Stimulated activated CD4-positive, alpha-beta T cell treated with anti-CD3 and anti-CD28 coated beads, Interleukin-4, amount 100 ng/mL, for 4 hours (primary cell): Measurements from ENCODE around the gene FAXC.
A peak's percentile ranks its signal among the peaks of the same experiment; 100 is the strongest.
"Not testable (repeated sequence)": the region's sequence is repeated elsewhere in the genome, so short reads cannot be mapped to it uniquely, and the experiment has no call there.

Source experiments
- DNase-seq, 2 experiments: peaks; one replicate each; pipeline ENCODE4 v3.0.0-alpha.2; 2020

The FAXC gene

DNA sequence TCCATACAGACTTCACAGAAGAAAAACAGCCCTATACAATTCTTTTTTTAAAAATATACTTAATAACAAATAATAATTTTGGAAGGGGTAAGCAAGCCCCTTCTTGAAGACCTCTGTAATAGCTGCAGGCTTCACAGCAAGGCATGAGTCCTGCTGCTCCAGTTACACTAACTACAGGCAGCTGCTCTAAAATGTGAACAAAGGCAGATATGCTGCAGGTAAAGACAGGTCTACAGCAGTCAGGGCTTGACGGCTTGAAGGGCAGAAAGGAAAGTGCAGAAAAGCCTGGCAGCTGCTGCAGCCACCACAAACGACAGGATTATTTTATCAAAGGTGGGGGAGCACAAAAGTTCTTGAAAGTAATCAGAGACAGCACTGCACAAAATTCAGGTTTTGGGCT is 11.3 kb downstream of the FAXC start:
- DNase-seq: no peak

DNA sequence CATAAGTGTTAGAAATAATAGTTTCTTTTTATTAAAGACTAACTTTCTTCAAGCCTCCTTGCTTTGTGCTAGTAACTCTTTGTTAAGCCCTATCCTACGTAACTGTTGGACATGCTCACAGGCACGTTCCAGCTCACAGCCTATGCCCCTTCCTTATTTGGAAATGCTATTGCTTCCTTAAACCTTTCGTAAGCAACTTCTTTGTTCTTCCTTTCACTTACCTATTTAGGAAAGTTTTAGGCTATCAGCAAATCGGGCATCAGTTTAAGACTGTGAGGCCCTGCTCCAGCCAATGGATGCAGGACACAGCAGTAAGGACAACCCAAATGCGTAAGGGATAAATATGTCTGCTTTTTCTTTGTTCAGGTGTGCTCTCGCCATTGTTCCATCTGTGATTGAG is 14.2 kb downstream of the FAXC start:
- DNase-seq: not testable (repeated sequence)

DNA sequence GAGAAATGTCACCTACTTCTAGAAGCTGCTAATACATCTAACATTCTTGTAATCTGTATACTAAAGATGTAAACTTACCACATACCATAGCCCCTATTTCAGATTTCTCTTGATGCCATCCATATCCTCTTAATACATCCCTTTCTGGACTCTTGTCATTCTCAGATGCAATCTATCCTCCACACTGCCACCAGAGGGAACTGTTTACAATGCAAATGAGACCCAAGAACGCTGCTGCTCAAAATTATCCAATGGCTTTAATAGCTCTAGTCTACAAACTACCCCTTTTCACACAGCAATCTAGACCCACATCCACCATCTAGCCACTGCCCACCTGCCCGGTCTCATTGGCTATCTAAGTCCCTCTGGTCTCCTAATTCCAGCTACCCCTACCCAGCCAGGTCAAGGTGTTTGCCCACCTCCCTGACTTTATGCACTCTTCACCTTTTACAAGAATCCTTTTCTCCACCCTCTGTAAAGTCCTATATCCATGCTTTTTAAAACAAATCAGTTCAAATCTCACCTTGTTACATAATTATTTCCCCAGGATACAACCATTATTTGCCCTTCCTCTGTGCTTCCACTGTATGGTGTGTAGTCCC is 14.8 kb downstream of the FAXC start:
- DNase-seq: no peak

DNA sequence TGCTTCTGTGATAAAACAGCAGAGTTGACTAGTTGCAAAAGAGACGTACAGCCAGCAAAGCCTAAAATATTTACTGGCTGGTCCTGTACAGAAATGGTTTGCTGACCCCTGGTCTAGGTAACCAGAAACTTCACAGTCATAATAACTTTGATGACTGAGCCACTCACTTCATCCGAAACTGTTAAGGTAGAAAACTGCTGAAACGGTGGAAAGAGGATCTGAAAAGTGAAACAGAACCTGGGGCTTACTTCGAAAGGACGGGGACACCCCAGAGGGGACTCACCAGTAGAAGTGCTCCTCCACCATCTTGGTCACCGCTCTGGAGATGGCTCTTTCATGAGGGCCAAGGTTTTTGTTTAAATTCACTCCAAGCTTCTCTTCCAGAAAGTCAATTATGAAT is 16.4 kb downstream of the FAXC start:
- no peak for DNase-seq

DNA sequence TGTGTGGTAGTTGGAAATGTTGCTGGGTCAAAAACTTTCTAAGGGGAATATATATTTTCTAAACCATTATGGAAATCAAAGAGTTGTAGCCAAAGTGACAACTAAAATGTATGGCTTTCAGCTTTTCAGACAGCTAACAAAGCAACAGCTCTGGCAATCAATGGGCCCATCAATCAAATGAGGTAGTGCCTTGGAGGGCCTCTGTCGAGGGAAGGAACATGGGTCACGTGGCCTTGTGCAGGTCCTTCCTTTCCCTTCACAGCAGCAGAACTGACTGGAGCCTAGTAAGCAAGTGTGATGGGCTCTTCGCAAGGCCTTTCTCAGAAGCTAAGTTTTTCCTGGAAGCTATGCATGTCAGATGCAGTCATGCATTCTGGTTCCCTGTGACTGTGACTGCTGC is 17.9 kb downstream of the FAXC start:
- no peak for DNase-seq

DNA sequence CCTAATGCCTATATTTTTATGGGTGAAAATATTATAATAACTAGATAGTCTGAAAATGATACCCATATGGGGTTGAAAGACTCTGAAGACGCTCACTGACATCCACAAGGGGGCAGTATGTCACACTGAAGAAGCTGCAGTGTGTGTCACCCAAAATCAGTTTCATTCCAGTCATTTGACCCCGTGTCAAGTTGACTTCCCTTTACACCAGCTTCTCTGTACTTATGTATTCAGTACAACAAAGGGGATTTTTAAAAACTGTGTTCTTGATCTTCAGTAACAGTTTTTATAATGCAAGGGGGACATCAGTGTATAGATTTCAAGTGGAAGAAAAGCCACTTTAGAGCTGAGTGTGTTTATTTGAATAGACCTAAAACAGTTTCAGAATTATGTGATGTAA is 19.3 kb downstream of the FAXC start:
- peak; percentile 16 to 33 for DNase-seq

DNA sequence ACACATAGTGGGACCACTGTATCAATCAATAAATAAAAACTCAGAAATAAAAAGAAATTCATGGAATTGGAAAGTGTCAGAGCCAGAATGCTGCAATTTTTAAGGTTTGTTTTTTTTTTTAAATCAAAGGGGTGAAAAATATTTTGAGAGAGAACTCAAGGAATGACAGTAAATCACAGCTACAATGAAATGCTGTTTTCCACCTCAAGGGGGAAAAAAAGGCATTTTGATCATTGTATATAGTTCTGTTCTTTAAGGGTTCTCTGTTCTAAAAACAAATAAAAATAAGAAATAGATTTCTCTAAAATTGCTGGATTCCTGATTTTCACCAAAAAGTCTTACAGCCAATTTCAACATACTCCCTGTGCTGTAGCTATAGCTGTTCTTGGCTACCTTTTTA is 24.5 kb downstream of the FAXC start:
- no peak for DNase-seq

DNA sequence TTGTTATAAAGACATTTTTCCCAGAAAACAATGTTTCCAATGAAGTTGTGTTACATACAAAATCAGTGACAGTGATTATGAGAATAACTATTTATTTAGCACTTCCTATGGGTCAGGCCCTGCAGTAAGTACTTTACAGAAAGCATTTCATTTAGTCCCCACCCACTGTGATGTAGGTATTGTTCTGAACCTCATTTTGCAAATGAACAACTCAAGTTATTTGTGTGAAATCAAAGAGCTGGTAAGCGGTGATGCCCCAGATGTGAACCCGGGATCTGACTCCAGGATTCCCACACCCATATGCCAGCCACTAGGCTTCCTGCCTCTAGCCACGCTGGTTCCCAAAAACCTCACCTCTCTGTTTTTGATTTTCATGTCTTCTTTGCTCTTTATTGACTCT is 30.9 kb downstream of the FAXC start:
- no peak for DNase-seq

DNA sequence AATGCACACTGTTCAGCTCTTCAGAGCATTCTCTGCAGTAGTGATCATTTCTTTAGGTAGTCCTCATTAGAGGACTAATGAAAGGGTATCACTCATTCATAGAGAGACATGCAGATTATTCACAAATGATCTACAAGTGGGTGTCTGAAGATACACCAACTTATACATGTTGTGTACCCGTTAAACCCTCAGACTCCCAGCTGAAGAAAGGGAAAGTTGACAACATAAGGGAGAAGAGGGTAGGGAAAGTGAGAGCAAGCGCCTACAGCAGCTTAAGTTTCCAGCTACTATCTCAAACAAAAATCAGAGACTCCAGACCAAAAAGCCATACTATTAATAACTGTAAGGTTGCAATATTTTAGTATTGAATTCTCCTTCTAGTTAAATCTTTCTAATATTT is 37.1 kb downstream of the FAXC start:
- no peak for DNase-seq

DNA sequence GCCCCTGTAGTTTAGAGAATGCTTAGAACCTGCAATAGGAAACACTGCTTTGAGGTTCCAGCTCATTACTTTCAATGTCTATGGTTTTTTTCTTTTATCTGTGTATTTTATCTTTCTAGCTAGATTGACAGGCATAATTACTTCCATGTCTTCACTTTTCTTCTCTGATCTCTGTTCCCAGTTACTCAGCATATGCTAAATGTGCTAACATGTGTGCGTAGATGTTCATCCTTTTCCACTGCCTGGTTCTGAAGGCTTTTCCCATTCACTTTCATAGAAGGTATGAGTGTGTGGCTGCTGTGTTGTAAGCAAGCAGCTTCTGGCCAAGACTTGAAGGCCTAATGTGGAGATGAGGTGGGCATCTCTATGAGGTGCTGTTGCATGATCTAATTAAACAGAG is 38.9 kb downstream of the FAXC start:
- DNase-seq: no peak

DNA sequence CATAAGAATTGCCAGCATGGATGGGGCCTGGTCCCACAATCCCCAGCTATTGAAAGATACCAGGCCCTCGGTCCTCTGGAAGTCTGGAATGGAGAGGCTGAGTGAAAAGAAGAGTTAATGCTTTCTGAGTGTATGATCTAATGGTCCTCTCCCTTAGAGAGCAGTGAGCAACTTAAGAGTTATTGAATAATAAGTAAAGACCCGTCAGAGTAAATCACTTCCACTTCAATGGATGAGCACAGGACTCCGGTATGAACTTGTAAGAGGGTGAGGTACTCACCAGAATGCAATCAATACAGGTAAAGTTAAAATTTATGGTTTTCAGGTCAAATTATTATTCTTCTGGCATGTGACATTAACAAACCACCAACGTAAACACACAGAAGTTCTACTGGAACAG is 39.9 kb downstream of the FAXC start:
- no peak for DNase-seq

DNA sequence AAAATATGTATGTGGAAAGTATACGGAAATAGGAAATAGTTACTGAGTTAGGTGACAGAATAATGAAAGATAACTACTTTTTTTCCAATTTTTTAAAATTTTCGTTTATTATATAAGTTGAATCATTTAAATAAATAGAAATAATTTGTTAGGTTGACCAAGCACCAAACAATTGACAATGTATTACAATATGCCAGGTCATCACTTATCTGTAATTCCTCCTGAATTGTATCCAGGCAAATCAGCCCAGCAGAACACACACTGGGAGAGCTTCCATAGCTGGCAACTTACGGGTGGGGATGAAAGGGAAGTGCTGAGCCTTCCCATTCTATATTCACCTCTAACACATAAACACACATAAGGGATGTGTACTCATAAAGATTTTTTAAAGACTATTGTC is 40.7 kb downstream of the FAXC start:
- DNase-seq: no peak

DNA sequence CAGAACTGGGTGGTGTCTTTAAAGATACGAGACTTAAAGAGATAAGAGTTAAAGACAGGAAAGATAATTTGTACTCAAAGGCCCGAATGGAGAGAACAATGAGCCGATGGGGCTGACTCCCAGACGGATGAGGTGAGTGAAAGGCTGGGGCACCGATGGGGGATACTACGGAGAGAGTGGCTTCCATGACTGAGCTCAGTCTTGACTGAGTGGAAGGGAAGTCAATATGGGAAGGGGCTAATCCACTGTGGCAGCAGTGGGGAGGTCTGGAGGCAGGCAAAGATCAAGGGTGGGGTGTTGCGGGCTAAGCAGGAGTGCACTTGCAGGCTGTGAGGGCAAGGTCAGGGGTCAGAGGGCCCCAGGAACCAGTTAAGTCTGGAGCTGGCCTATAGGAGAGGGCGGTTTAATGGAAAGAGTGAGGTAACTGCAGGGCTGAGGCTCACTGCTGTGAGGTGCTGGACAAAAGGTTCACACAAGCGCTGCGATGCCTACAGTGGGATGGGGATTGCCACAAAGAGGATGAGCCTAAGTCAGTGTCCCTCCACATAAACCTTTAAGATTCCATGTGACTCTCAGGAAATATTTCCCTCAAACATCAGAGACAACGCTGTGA is 42.1 kb downstream of the FAXC start:
- DNase-seq: no peak

DNA sequence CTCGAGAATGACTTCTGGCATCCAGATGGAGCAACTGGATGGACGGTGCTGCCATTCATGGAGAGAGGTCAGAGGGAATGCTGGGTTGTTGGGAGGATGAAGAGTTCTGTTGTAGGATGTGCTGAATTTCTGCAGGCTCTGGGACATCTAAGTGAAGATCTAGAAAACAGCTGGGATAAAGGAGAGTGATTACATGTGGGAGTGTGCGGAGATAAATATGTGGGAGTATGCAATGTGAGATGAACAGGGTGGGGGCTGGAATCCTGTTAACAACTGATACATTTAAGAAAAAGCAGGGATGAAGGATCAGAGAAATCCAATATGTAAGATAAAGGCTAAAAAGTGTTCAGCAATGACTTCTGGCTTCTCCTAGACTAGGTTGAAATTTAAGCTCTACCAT is 43.1 kb downstream of the FAXC start:
- DNase-seq: no peak

DNA sequence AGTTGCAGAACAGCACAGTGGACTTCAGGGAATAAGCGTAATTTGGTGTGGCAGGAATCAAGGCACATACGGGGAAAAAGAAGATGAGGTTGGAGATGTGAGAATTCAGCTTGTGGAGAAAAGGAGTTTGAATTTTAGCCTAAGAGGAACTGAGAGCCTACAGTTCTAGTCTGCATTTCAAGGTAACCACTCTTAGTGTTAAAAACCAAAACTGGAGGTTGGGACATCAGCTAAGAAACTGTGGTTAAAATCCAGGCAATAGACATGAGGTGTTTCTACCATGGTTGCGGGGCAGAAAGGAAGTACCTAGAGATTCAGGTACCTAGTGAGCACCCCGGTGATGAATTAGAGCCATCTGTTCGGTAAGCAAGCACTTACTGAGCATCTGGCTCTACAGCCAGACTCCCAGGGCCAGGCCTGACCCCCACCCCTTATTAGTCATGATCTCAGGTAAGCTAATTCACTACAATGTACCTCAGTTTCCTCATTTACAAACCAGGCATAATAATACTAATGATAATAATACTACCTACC is 44.4 kb downstream of the FAXC start:
- DNase-seq: no peak

DNA sequence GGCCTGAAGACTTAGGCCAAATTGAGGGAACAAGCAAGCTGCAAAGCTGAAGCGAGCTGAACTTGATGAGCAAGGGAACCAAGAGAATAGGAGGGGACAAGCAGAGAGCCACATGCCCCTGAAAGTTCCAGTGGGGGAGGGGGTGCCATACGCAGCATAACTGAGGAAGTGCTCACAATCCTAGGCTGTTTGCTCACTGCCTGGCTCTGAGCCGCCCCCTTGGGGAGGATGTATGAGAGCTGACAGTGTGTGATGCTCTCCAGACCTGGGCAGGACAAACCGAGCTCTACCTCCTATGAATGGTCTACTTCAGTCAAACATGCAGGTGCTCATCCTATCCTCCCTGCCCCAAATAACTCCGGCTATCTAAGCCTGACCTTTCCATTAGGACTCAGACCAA is 52.1 kb downstream of the FAXC start:
- DNase-seq: no peak

DNA sequence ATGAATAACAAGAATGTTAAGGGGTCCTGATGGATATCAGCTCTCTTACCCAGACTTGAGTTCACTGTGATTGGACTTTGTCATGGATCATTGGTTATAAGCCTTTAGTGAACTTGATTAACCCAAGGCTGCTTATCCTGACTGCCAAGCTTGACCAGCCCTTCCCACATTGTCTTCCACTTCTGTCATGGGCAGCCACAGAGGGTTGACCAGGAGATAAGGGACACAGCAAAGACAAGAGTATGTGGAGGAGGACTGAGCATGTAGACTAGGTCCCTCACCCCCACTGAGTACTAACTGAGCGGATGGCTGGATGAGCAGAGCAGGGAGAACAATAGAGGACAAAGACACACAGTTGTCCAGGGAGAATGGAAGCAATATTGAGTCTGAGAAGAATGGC is 52.5 kb downstream of the FAXC start:
- no peak for DNase-seq

DNA sequence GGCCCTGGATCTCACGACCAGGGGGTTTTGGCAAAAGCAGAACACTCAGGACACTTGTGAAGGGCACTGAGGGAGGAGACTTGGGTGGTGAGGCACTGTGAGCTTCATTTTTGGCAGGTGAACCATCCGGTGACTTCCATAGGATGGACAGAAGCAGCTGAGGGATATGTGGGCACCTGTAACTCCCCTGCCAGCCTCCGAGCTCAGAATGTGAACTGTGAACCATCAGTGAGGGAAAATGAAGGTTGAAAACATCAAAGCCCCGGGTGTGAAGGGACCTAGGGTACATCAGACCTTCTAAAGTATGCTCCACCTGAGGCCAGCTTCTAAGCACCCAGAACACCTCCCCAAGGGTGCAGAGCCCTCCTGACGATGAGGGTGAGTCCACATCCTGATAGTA is 53.2 kb downstream of the FAXC start:
- no peak for DNase-seq

DNA sequence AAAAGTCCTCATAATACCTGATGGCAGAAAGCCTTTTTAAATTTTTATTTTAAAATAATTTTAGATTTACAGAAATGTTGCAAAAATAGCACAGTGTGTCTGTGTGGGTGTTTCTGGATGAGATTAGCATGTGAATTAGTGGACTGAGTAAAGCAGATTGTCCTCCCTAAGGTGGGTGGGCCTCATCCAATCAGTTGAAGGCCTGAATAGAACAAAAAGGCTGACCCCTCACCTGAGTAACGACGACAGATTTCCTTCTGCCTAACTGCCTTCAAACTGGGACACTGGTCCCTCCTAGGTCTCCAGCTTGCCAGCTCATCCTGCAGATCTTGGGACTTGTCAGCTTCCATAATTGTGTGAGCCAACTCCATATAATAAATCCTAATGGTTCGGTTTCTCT is 54.2 kb downstream of the FAXC start:
- DNase-seq: no peak

DNA sequence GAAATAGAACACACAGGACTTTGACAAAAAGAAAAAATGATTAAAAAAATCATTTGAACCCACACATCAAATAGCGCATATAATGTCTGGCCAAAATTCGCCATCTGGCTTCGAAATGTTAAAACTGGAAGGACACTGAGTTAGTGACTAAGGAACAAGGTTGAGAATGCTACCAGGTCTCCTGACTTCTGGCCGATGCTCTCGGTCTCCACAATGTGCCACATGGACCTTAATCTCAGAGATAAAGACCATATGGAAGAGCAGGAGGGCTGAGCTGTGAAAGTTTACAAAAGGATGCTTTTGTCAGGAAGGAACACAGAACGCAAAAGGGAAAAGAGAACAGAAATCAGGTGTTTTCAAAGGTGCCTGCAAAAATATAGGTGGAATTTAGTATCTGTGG is 54.7 kb downstream of the FAXC start:
- DNase-seq: no peak

DNA sequence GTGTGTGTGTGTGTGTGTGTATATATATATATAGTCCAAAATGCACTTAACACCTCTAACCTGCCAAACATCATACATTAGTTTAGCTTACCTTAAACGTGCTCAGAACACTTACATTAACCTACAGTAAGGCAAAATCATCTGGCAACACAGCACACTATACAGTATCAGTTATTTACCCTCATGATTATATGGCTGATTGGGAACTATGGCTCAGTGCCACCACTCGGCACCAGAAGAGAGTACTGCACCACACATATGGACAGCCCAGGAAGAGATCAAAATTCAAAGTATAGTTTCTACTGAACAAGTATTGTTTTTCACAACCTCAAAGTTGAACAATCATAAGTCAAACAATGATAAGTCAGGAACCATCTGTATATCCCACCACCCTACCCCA is 59.8 kb downstream of the FAXC start:
- no peak for DNase-seq

DNA sequence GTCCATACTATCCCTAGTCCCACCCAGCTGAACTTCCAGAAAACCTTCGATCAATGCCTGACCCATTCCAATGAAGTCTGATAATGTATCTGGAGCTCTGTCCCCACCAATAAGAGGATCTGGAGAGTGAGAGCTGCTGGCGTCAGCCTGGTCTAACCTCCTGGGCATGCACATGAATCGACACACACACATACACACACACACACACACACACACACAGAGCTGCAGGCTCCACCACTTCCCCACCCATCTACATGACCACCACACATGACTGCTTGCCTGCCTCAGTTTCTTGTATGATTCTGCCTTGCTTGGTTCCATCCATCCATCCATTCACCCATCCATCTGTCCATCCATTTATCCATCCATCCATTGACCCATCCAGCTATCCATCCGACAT is 60.8 kb downstream of the FAXC start:
- no peak for DNase-seq

DNA sequence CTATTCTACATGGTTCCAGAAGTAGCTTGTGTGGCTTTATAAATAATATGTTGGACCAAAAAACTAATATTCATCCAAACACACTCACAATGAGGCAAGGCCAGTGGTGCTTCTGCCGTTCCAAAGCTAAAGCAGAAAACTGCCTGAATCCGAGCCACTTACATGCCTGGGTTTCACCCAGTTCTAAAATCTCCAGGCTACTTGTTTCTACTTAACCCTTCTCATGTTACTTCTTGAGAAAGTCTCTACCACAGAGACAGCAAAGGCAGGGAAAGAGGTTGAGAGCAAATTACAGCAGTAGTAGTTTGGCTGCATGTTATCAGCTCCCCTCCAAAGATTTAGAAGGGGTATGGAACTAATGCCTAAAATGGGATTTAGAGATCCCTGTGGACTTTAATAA is 62.0 kb downstream of the FAXC start:
- no peak for DNase-seq

DNA sequence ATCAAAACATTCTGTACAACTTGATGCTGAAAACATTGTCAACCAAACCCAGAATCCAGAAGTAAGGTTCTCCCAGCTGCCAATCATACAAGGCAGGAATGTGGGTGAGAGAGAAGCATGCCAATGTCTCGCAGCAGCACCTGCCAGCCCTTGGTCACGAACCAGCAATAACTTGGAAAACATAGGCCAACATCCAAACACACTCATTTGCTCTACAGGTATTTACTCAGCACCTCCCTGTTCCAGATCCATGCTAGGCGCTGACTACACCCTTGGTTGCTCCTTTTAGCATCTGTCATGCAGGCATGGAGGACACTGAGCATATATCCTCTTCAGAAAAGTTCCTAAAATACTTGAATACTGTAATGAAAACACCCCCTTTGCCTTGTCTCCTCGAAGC is 63.6 kb downstream of the FAXC start:
- DNase-seq: no peak

DNA sequence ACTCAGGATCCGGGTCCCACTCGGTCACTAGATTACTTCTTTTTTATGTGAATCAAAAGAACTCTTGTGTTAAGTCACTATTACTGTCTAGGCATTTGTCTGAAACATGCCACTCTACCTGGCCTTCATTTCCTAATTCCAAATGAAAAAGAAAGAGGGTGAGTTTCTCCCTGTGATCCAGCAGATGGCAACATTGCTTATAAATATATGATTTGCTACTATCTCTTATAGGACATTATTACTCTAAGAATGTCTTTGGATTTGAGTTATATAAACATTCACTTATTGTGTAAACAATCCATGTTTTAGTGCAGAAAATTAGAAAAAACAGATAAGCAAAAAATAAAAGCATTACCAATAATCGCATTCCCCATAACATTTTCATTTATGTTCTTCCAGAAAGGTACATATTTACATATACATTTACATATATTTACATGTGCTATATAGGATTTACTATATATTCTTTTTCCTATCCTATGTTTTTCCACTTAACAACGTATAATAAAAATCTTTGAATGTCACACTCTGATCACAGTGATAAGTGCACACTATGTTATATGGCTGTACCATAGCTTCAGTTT is 66.9 kb downstream of the FAXC start:
- DNase-seq: no peak
